Mesendoderm (in vitro differentiated cells): ENCODE measurements around the gene RPL22L1. TPM values are rescaled to one million over a fixed set of nuclear protein-coding genes. Genes with fewer than 3 reads are reported as not detected.

ENCODE experiments used
- DNase-seq: peaks from one replicate; pipeline ENCODE4 v3.0.0; 2013
- H2AK5ac ChIP-seq: 2 replicates; pipeline ENCODE4 v1.6.1; 2013; ENCODE audit warnings: low read length, inconsistent platforms
- H2BK120ac ChIP-seq: 2 replicates; pipeline ENCODE4 v1.6.1; 2013; ENCODE audit warnings: low read depth, mild to moderate bottlenecking, low read length, moderate library complexity, mixed read lengths
- H2BK15ac ChIP-seq: replicated peaks from 2 replicates; pipeline ENCODE4 v1.6.1; 2013; ENCODE audit warnings: low read depth, mild to moderate bottlenecking, moderate library complexity
- H2BK5ac ChIP-seq: 2 replicates; pipeline ENCODE4 v1.6.1; 2013; ENCODE audit warnings: low read length, inconsistent platforms
- H3K18ac ChIP-seq: 2 replicates; pipeline ENCODE4 v1.6.1; 2013; ENCODE audit warnings: mild to moderate bottlenecking, low read length, mixed read lengths
- H3K23ac ChIP-seq: one replicate; pipeline ENCODE4 v1.6.1; 2013; ENCODE audit warnings: low read length
- H3K27ac ChIP-seq: 2 replicates; pipeline ENCODE4 v1.5.1; 2013; ENCODE audit warnings: low read depth, mild to moderate bottlenecking, inconsistent platforms, low read length, moderate library complexity
- H3K27me3 ChIP-seq: 2 replicates; pipeline ENCODE4 v1.6.1; 2013; ENCODE audit warnings: low read length, control low read depth, mild to moderate bottlenecking, inconsistent platforms; ENCODE audit not compliant: insufficient read depth, poor library complexity
- H3K36me3 ChIP-seq: 2 replicates; pipeline ENCODE4 v1.6.1; 2013; ENCODE audit warnings: low read length, inconsistent platforms; ENCODE audit not compliant: control insufficient read depth, insufficient read depth
- H3K4ac ChIP-seq: one replicate; pipeline ENCODE4 v1.6.1; 2013; ENCODE audit warnings: low read depth, mild to moderate bottlenecking, low read length, moderate library complexity
- H3K4me1 ChIP-seq: 2 replicates; pipeline ENCODE4 v1.6.1; 2013; ENCODE audit warnings: low read depth, low read length, inconsistent platforms; ENCODE audit not compliant: control insufficient read depth
- H3K4me2 ChIP-seq: 2 replicates; pipeline ENCODE4 v1.6.1; 2013; ENCODE audit warnings: low read length
- H3K4me3 ChIP-seq: 2 replicates; pipeline ENCODE4 v1.5.1; 2013; ENCODE audit warnings: mild to moderate bottlenecking, low read length
- H3K56ac ChIP-seq: one replicate; pipeline ENCODE4 v1.6.1; 2013; ENCODE audit warnings: low read length
- H3K79me1 ChIP-seq: 2 replicates; pipeline ENCODE4 v1.6.1; 2013; ENCODE audit warnings: low read length, inconsistent platforms
- H3K79me2 ChIP-seq: 2 replicates; pipeline ENCODE4 v1.6.1; 2013; ENCODE audit warnings: mild to moderate bottlenecking, low read length; ENCODE audit not compliant: control insufficient read depth, insufficient read depth
- H3K9ac ChIP-seq: 2 replicates; pipeline ENCODE4 v1.6.1; 2013; ENCODE audit warnings: low read length, inconsistent platforms
- H4K5ac ChIP-seq: one replicate; pipeline ENCODE4 v1.6.1; 2013; ENCODE audit warnings: low read length
- H4K8ac ChIP-seq: one replicate; pipeline ENCODE4 v1.6.1; 2013; ENCODE audit warnings: low read depth, mild to moderate bottlenecking, control low read depth, low read length, moderate library complexity
- WGBS: extraction: QIAGEN DNeasy Blood & Tissue Kit; methylation state at CpG from one replicate; pipeline ENCODE4 v1.1.7; 2013; ENCODE audit warnings: low lambda C conversion rate, missing lambda C conversion rate; ENCODE audit not compliant: insufficient coverage; ENCODE audit errors: extremely low coverage; 5-methylcytosine and 5-hydroxymethylcytosine counted together
- polyA plus RNA-seq, 2 experiments: library from polyadenylated mRNA; stranded (reverse); fragments of 200-250 nt; gene quantifications; one replicate each; pipeline ENCODE4 v1.2.3, GENCODE V29; 2013

Gene RPL22L1
- 903 TPM for polyA plus RNA-seq (2013, experiment 1 of 2)
- polyA plus RNA-seq (2013, experiment 2 of 2): 897 TPM

GRCh38 chr3:170869645-170870593 lies at the start of gene RPL22L1:
Gene RPL22L1, minus strand, starts transcription at chr3:170870195. Its CDS starts 28 bp downstream, at chr3:170870167.
- H4K8ac ChIP-seq: peak within 1 kb of the TSS; percentile 41
- H3K56ac ChIP-seq: peak within 1 kb of the TSS; percentile 99
- peaks cover 25% of the 10 kb centered on the region for H3K79me2 ChIP-seq
- H2BK15ac ChIP-seq: no peak within 1 kb of the TSS
- H4K5ac ChIP-seq: peak within 1 kb of the TSS; percentile 99
- no CpG with 5 or more reads among the region's 59 CpGs for WGBS
- peaks cover 4% of the 10 kb centered on the region for H3K79me1 ChIP-seq
- no peaks in the 10 kb centered on the region for H3K4me1 ChIP-seq
- DNase-seq: peak; percentile 98
- H3K36me3 ChIP-seq: peaks cover 4% of the 10 kb centered on the region
- peak within 1 kb of the TSS; percentile 88 for H3K27ac ChIP-seq
- H3K18ac ChIP-seq: peak within 1 kb of the TSS; percentile 95
- H3K4ac ChIP-seq: peak within 1 kb of the TSS; percentile 96
- H2AK5ac ChIP-seq: peak within 1 kb of the TSS; percentile 88
- H3K27me3 ChIP-seq: no peaks in the 10 kb centered on the region
- peak within 1 kb of the TSS; percentile 71 for H3K4me2 ChIP-seq
- H2BK5ac ChIP-seq: peak within 1 kb of the TSS; percentile 85
- H3K4me3 ChIP-seq: peak within 1 kb of the TSS; percentile 98
- H3K23ac ChIP-seq: peak within 1 kb of the TSS; percentile 84
- H2BK120ac ChIP-seq: no peak within 1 kb of the TSS
- peak within 1 kb of the TSS; percentile 99 for H3K9ac ChIP-seq

DNA sequence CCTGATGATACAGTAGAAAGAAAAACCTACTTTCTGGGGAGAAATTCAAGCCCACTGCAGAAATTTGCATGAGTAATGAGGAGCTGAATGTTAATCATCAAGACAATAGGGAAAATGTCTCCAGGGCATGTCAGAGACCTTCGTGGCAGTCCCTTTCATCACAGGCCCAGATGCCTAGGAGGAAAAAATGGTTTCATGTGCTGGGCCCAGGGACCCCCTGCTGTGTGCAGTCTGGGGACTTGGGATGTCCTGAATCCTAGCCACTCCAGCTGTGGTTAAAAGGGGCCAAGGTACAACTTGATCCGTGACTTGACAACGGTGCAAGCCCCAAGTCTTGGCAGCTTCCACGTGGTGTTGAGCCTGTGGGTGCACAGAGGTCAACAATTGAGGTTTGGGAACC lies 48.7 kb upstream of the RPL22L1 start:
- Histone ChIP-seq H2AK5ac (no peak overlapping the region), H3K27ac (no peak overlapping the region), H3K79me1 (no peaks in the 10 kb centered on the region), H3K4me1 (no peaks in the 10 kb centered on the region), H3K18ac (no peak overlapping the region), H3K4me3 (no peak overlapping the region), H3K4me2 (no peak overlapping the region), H3K79me2 (no peaks in the 10 kb centered on the region), H4K5ac (no peak overlapping the region), H3K9ac (no peak overlapping the region), H2BK120ac (no peak overlapping the region), H3K56ac (no peak overlapping the region), H3K36me3 (no peaks in the 10 kb centered on the region), H3K23ac (no peak overlapping the region), H3K27me3 (no peaks in the 10 kb centered on the region), H2BK15ac (no peak overlapping the region), H3K4ac (no peak overlapping the region), H2BK5ac (no peak overlapping the region), H4K8ac (no peak overlapping the region)
- peak; percentile 27 for DNase-seq
- no CpG with 5 or more reads among the region's 4 CpGs for WGBS

DNA sequence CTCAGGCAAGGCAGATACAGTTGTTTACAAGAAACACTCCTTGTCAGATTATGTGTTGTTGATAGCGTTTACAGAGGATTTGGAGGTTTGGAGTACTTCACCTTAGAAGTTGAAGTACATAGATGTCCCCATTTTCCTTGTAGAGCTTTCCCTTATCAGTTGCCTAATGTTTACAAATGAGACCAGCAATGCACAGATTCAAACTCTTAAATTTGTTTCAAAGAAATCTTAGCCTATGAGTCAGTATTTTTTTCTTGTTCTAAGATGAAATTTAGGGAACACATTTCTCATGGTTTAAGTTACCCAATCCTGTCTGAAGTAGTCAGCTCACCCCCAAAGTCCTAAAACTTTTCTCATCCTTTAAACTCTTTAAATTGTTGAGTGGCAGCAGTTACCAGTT lies 44.7 kb upstream of the RPL22L1 start:
- Histone ChIP-seq H3K4me2 (no peak overlapping the region), H3K4me3 (no peak overlapping the region), H3K56ac (no peak overlapping the region), H3K79me1 (no peaks in the 10 kb centered on the region), H3K79me2 (no peaks in the 10 kb centered on the region), H2BK5ac (no peak overlapping the region), H3K27ac (no peak overlapping the region), H2BK15ac (no peak overlapping the region), H4K8ac (no peak overlapping the region), H3K4me1 (no peaks in the 10 kb centered on the region), H2AK5ac (no peak overlapping the region), H2BK120ac (no peak overlapping the region), H3K18ac (no peak overlapping the region), H3K9ac (no peak overlapping the region), H3K4ac (no peak overlapping the region), H4K5ac (no peak overlapping the region), H3K27me3 (no peaks in the 10 kb centered on the region), H3K36me3 (no peaks in the 10 kb centered on the region), H3K23ac (no peak overlapping the region)
- WGBS: no CpG with 5 or more reads among the region's 1 CpG
- DNase-seq: peak; percentile 16

DNA sequence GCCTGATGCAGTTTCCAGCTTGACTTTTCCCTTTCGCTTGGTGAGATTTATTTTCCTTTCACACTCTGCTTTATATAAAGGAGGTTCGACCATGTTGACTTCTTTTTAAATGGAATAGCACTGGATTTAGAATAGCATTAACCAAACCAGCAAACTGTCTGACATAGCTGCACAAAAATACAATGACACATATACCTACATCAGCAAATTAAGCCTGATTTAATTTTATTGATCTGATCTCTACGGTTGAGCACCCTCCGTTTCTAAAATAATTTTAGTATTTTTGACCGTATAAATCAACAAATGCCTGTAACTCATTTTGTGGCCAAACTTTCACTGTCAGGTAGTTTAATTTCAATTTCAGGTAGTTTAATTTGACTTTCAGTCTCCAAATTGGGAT lies 44.2 kb upstream of the RPL22L1 start:
- no peak overlapping the region for H3K23ac ChIP-seq
- H4K5ac ChIP-seq: no peak overlapping the region
- H3K79me1 ChIP-seq: no peaks in the 10 kb centered on the region

DNA sequence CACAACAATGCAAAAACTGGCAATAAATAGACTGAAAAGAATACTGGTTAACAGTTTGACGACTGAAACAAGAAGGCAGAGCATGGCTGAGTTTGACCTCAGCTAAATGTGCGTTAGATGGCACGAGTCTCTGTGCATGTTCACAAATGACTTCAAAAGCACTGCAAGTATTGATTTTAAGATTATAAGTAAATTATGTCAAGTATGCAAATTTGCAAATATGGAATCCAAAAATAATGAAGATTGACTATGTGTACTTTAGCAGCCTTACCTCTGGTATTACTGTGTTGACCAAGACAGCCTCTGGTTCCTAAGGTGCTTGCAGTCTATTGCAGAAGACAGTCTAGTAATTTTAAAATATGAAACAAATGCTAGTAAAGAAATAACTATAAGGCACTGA lies 41.1 kb upstream of the RPL22L1 start:
- Histone ChIP-seq H3K23ac (no peak overlapping the region), H3K27ac (no peak overlapping the region), H3K4me2 (no peak overlapping the region), H3K18ac (no peak overlapping the region), H2BK15ac (no peak overlapping the region), H2BK5ac (no peak overlapping the region), H3K27me3 (no peaks in the 10 kb centered on the region), H3K36me3 (no peaks in the 10 kb centered on the region), H3K4me1 (no peaks in the 10 kb centered on the region), H4K5ac (no peak overlapping the region), H3K4me3 (no peak overlapping the region), H4K8ac (no peak overlapping the region), H3K9ac (no peak overlapping the region), H3K56ac (no peak overlapping the region), H3K79me1 (no peaks in the 10 kb centered on the region), H2AK5ac (no peak overlapping the region), H3K79me2 (no peaks in the 10 kb centered on the region), H3K4ac (no peak overlapping the region), H2BK120ac (no peak overlapping the region)
- no CpG with 5 or more reads among the region's 3 CpGs for WGBS
- DNase-seq: no peak

More for the DNA sequence above, 44.2 kb upstream of the RPL22L1 start:
- Histone ChIP-seq H3K4me2 (no peak overlapping the region), H3K4ac (no peak overlapping the region), H2BK15ac (no peak overlapping the region), H2AK5ac (no peak overlapping the region), H3K56ac (no peak overlapping the region), H3K4me3 (no peak overlapping the region), H3K4me1 (no peaks in the 10 kb centered on the region), H3K9ac (no peak overlapping the region), H3K27me3 (no peaks in the 10 kb centered on the region), H3K79me2 (no peaks in the 10 kb centered on the region), H3K18ac (no peak overlapping the region), H2BK5ac (no peak overlapping the region), H3K27ac (no peak overlapping the region), H3K36me3 (no peaks in the 10 kb centered on the region), H2BK120ac (no peak overlapping the region), H4K8ac (no peak overlapping the region)
- WGBS: no CpG with 5 or more reads among the region's 5 CpGs
- DNase-seq: no peak
